AG09309 (cell line): ENCODE data around the gene ZSCAN4.
A peak's percentile ranks its signal among the peaks of the same experiment; 100 is the strongest.

ENCODE experiments used
- DNase-seq: peaks from one replicate; pipeline ENCODE4 v3.0.0-alpha.2; 2010; ENCODE audit warnings: low read depth
- H3K4me3 ChIP-seq: 2 replicates; pipeline ENCODE4 v1.5.1; 2011; ENCODE audit warnings: mild to moderate bottlenecking, low read depth, low read length, moderate library complexity; ENCODE audit not compliant: control insufficient read depth
- CTCF ChIP-seq: IDR thresholded peaks from 2 replicates; pipeline ENCODE4 v1.5.1; 2011; ENCODE audit warnings: mild to moderate bottlenecking, low read depth, low read length, inconsistent platforms; ENCODE audit not compliant: insufficient read depth, control insufficient read depth; ENCODE audit errors: missing control alignments

ZSCAN4 gene

GRCh38 chr19:57689750-57690149 is 21.0 kb downstream of the ZSCAN4 start:
- H3K4me3 ChIP-seq = no peak overlapping the region
- no peak for DNase-seq
- TF ChIP-seq CTCF = no peak

GRCh38 chr19:57701625-57702024 is 32.9 kb downstream of the ZSCAN4 start:
- H3K4me3 ChIP-seq = no peak overlapping the region
- no peak for DNase-seq
- no peak for TF ChIP-seq CTCF

GRCh38 chr19:57706346-57706745 is 37.6 kb downstream of the ZSCAN4 start:
- TF ChIP-seq CTCF = no peak
- DNase-seq = no peak
- H3K4me3 ChIP-seq = no peak overlapping the region

GRCh38 chr19:57708641-57709361 is 40.1 kb downstream of the ZSCAN4 start, which contains the start of gene ZNF154:
TSS of gene ZNF154 (minus strand) at chr19:57709204. CDS start at chr19:57708971, 233 bp downstream.
- TF ChIP-seq CTCF = no peak
- peak within 1 kb of the TSS; percentile 64 for H3K4me3 ChIP-seq
- no peak for DNase-seq

- DNase-seq = no peak
- TF ChIP-seq CTCF = no peak
- H3K4me3 ChIP-seq = no peak overlapping the region
Observed at GRCh38 chr19:57709616-57710015, 40.9 kb downstream of the ZSCAN4 start.

GRCh38 chr19:57712222-57712621 is 43.5 kb downstream of the ZSCAN4 start:
- no peak for TF ChIP-seq CTCF
- H3K4me3 ChIP-seq = no peak overlapping the region
- DNase-seq = no peak

GRCh38 chr19:57719424-57719823 is 50.7 kb downstream of the ZSCAN4 start:
- no peak for TF ChIP-seq CTCF
- no peak overlapping the region for H3K4me3 ChIP-seq
- DNase-seq = no peak
